ENCODE data around the gene CACNA1S.

GRCh38 chr1:201059871-201060555 is 52.2 kb downstream of the CACNA1S start:
- TF ChIP-seq RELA (CRISPR knock-in tag; IDR thresholded peaks at IDR 0.05; ENCODE audit: borderline replicate concordance) = no peak
- TF ChIP-seq CTCF (IDR thresholded peaks at IDR 0.05) = no peak
- no peak for TF ChIP-seq MLX (CRISPR knock-in tag; IDR thresholded peaks at IDR 0.05)
- no peak for TF ChIP-seq ATF2 (CRISPR knock-in tag; IDR thresholded peaks at IDR 0.05; ENCODE audit: borderline replicate concordance, low read depth)
- no peak for TF ChIP-seq NFE2L1 (CRISPR knock-in tag; IDR thresholded peaks at IDR 0.05)
- no peak for TF ChIP-seq MAX (CRISPR knock-in tag; IDR thresholded peaks at IDR 0.05)
- no peak for TF ChIP-seq TEAD4 (CRISPR knock-in tag; IDR thresholded peaks at IDR 0.05)
- TF ChIP-seq ZNF263 (CRISPR knock-in tag; IDR thresholded peaks at IDR 0.05; ENCODE audit: low read depth) = no peak
- TF ChIP-seq NR3C1 (CRISPR knock-in tag; conservative IDR thresholded peaks at IDR 0.05; ENCODE audit: low read depth) = no peak

All from WTC11 (cell line).